Activated CD8-positive, alpha-beta memory T cell treated with anti-CD3 and anti-CD28 coated beads, Interleukin-2, amount 50 U/mL, for 1 hour (primary cell): ENCODE data around the gene RASGRF2.

Experiments
- DNase-seq: peaks from one replicate; pipeline ENCODE4 v3.0.0-alpha.2; 2020; ENCODE audit errors: extremely low read depth

The RASGRF2 gene

GRCh38 chr5:80959768-80960442 is at the start of gene RASGRF2:
Gene RASGRF2 (plus strand): TSS chr5:80960363. CDS start chr5:80960739, 376 bp downstream.
- no peak for DNase-seq

- DNase-seq: no peak
Observed at GRCh38 chr5:80912479-80912878, 47.7 kb upstream of the RASGRF2 start.

GRCh38 chr5:80915716-80916115 is 44.4 kb upstream of the RASGRF2 start:
- DNase-seq: no peak

- no peak for DNase-seq
Observed at GRCh38 chr5:80916676-80917075, 43.5 kb upstream of the RASGRF2 start.

GRCh38 chr5:80917631-80918030 is 42.5 kb upstream of the RASGRF2 start:
- DNase-seq: no peak

GRCh38 chr5:80919678-80920196 is 40.4 kb upstream of the RASGRF2 start:
- DNase-seq: no peak

- no peak for DNase-seq
Observed at GRCh38 chr5:80920333-80920732, 39.8 kb upstream of the RASGRF2 start.

- no peak for DNase-seq
Observed at GRCh38 chr5:80921026-80921425, 39.1 kb upstream of the RASGRF2 start.

GRCh38 chr5:80925931-80926330 is 34.2 kb upstream of the RASGRF2 start:
- no peak for DNase-seq

GRCh38 chr5:80926536-80926935 is 33.6 kb upstream of the RASGRF2 start:
- no peak for DNase-seq

- DNase-seq: no peak
Observed at GRCh38 chr5:80926979-80927656, 33.0 kb upstream of the RASGRF2 start.

GRCh38 chr5:80928073-80928472 is 32.1 kb upstream of the RASGRF2 start:
- no peak for DNase-seq

- DNase-seq: no peak
Observed at GRCh38 chr5:80930940-80931339, 29.2 kb upstream of the RASGRF2 start.

GRCh38 chr5:80931411-80931810 is 28.8 kb upstream of the RASGRF2 start:
- no peak for DNase-seq

GRCh38 chr5:80933036-80933435 is 27.1 kb upstream of the RASGRF2 start:
- no peak for DNase-seq

GRCh38 chr5:80934751-80935150 is 25.4 kb upstream of the RASGRF2 start:
- DNase-seq: no peak

- no peak for DNase-seq
Observed at GRCh38 chr5:80935811-80936385, 24.3 kb upstream of the RASGRF2 start.

- DNase-seq: no peak
Observed at GRCh38 chr5:80936881-80937280, 23.3 kb upstream of the RASGRF2 start.

GRCh38 chr5:80937584-80938356 is 22.4 kb upstream of the RASGRF2 start:
- no peak for DNase-seq

GRCh38 chr5:80941496-80941895 is 18.7 kb upstream of the RASGRF2 start:
- no peak for DNase-seq

GRCh38 chr5:80951366-80951765 is 8.8 kb upstream of the RASGRF2 start:
- DNase-seq: no peak

- no peak for DNase-seq
Observed at GRCh38 chr5:80953587-80953986, 6.6 kb upstream of the RASGRF2 start.
